Kidney tubule cell (primary cell): Measurements from ENCODE around the gene ALG1.
"Not testable (repeated sequence)": the region's sequence is repeated elsewhere in the genome, so short reads cannot be mapped to it uniquely, and the experiment has no call there.

Source experiments
- DNase-seq: peaks from one replicate; pipeline ENCODE4 v3.0.0-alpha.2; 2018; ENCODE audit warnings: low spot score

Gene ALG1

GRCh38 chr16:5073771-5074170, 2.1 kb downstream of the ALG1 start:
- DNase-seq = not testable (repeated sequence)

GRCh38 chr16:5075637-5076036, 4.0 kb downstream of the ALG1 start:
- no peak for DNase-seq

DNA sequence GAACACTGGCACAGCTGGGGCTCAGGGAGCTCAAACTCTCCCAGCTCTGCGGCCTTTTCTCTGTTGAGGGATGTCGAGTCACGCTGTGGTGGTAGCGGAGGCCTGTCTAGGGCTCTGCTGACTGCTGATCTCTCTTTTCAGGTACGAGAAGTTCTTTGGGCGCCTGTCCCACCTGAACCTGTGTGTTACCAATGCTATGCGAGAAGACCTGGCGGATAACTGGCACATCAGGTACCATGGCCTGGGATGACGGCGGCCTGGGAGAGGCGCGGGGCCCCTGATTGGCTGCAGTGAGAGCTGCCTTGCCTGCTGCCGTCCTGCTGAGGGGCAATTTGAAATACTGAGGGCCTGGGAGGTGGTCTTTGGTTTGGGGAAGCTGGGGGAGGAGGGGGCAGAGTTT, 5.7 kb downstream of the ALG1 start:
- DNase-seq = no peak

DNA sequence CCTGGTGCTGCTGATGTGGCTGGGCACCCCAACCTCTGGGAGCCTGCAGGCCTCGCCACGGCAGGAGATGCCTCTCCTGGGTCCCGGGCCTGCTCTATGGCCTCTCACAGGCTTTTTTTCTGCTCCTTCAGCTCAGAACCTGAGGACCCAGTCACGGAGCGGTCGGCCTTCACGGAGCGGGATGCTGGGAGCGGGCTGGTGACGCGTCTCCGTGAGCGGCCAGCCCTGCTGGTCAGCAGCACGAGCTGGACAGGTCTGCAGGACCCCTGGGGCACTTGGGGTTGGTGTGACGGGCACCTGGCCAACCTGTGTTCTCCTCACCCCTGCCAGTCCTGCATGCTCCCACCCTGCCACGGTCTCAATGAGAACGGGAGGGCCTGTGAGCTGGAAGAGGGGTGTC, 7.0 kb downstream of the ALG1 start:
- no peak for DNase-seq

DNA sequence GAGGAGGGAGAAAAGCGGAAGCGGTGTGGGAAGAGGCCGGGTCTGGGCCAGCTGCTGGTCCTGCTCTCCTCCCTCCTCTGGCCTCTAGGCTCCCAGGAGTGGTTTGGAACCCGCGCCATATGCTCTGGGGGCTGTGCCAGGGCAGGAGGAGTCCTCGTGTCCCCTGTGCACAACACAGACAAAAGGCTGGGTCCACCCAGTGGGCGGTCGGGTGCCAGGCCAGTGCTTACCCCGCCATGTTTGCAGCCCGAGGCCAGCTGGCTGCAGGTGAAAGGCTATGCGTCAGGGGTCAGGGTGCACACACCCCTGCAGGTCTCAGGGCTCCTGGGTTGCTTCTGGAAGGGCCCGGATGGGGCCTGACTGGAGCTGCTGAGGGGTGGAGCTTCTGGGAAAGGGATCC, 8.8 kb downstream of the ALG1 start:
- DNase-seq = not testable (repeated sequence)

GRCh38 chr16:5080996-5081395, 9.4 kb downstream of the ALG1 start:
- not testable (repeated sequence) for DNase-seq

GRCh38 chr16:5083646-5084045, 12.0 kb downstream of the ALG1 start:
- DNase-seq = not testable (repeated sequence)

- DNase-seq = not testable (repeated sequence)
These were observed 12.6 kb downstream of the ALG1 start for GRCh38 chr16:5084099-5084731.

GRCh38 chr16:5084802-5085201, 13.2 kb downstream of the ALG1 start:
- DNase-seq = peak; percentile 39

DNA sequence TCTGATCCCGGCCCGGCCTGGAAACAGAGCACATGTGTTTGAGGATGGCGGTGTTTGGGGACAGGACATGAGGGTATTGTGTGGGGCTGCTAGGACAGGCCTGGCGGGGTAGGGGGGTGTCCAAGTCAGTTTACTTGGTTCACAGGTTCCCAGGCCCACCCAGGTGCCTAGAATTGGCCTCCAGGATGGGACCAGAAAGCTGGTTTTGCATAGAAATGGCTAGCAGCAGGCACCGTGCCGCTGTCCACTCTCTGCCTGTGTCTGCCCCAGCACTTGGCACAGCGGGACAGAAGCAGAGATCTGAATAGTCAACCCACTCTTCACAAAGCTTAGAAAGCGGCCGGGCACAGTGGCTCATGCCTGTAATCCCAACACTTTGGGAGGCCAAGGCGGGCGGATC, 14.1 kb downstream of the ALG1 start:
- not testable (repeated sequence) for DNase-seq

GRCh38 chr16:5088086-5088790, 16.6 kb downstream of the ALG1 start:
- DNase-seq = not testable (repeated sequence)

- not testable (repeated sequence) for DNase-seq
These were observed 17.3 kb downstream of the ALG1 start for GRCh38 chr16:5088936-5089335.

GRCh38 chr16:5089911-5090555, 18.4 kb downstream of the ALG1 start:
- not testable (repeated sequence) for DNase-seq

DNA sequence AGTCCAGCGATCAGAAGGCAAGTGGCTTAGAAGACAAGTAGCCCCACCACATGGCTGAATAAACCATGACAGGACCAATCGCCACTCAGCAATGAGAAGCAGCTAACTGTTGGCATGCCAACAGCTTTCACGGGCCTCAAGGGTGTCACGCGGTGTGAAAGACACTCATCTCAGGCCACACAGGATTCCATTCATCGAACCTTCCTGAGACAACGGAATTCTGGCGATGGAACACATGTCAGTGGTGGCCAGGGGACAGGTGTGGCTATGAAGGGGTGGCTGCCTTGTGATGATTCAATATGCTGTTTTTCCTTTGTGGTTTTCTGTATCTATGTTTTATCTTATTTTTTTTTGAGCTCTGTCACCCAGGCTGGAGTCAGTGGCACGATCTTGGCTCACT, 18.9 kb downstream of the ALG1 start:
- not testable (repeated sequence) for DNase-seq

GRCh38 chr16:5093081-5093480, 21.4 kb downstream of the ALG1 start:
- DNase-seq = not testable (repeated sequence)

GRCh38 chr16:5093746-5094145, 22.1 kb downstream of the ALG1 start:
- not testable (repeated sequence) for DNase-seq

DNA sequence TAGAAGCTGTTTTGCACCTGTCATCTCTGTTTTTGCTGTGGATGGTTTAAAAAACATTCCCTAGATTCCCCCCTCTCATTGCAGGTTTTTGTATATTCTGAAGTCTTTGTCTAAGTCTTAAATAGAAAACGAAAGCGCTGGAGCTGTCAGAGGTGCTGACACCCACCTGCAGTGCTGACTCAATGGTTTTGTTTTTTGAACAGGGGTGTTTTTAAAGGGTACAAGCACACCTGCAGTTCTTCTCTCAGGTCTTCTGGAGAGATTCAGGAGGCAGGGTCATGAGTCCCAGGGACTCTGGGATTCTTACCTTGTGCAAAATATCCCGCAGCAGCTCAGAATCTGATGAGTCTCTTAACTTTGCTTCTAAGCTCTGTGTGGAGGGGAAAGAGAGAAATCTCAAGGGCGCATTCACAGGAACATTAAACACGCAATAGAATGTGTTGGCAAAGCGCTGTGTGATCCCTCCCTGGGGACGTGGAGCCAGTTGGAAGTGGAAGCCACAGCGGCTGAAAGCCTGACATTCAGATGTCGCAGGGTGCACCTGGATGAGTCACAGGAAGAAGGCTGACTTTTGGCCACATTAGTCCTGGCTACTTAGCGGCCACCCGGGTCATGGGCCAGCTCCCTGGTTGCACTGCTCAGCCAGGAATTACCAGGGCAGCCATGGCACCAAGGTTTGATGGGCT, 23.6 kb downstream of the ALG1 start:
- DNase-seq = not testable (repeated sequence)

DNA sequence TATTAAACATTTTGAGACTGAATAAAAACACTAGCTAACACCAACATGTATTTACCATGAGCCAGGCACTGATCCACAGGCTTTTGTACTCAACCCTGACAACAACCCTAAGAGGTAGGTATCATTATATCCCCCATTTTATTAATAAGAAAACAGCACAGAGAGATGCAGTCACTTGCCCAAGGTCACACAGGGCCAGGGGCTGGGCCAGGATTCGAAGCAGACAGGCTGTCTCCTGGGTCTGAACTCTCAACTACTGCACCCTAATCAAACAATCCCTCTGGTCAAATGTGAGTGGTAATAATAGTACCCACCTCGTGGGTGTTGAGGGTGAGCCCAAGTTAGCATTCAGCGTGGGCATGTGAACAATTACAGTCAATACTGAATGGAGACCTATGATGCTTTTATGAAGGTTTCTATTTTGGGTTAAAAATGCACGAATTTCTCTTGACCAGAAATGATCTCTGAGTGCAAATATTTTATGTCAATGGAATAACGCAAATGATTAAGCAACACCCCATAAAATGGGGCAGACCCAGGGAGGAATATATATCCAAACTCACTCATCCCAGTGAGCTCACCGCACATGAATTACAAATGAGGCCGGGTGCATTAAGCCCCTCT, 24.9 kb downstream of the ALG1 start:
- DNase-seq = not testable (repeated sequence)

- DNase-seq = peak; percentile 29
These were observed 25.4 kb downstream of the ALG1 start for GRCh38 chr16:5097061-5097469.

- DNase-seq = peak; percentile 99
These were observed 26.0 kb downstream of the ALG1 start, which contains the start of gene EEF2KMT for GRCh38 chr16:5097470-5098220. EEF2KMT (minus strand) TSS chr16:5097795; CDS start chr16:5097739, 56 bp downstream.
